ENCODE results near the gene SPRY1. TPM values are rescaled to one million over a fixed set of nuclear protein-coding genes. Genes with fewer than 3 reads are reported as not detected.

SPRY1 gene
- total and polyA plus RNA-seq, 4 donors: 11.1 to 20.3 (median 12.4) TPM

GRCh38 chr4:123401271-123402120, 4.9 kb downstream of the SPRY1 start:
- H3K9me3 ChIP-seq (ENCODE audit: control insufficient read depth in 4 of 4, low read length in 3 of 4): no peaks in the 10 kb centered on the region
- WGBS: 85% methylated on average over 9 of the region's 9 CpGs
- H3K36me3 ChIP-seq (ENCODE audit: control insufficient read depth in 4 of 4, insufficient read depth in 3 of 4, low read depth in 1 of 4, low read length in 3 of 4): peaks cover 0 to 10% (median under 1%) of the 10 kb centered on the region in 4 donors
- H3K4me1 ChIP-seq (ENCODE audit: control insufficient read depth in 4 of 4, insufficient read depth in 4 of 4, low read length in 3 of 4): peaks cover 0 to 16% (median 3%) of the 10 kb centered on the region in 4 donors
- H3K27me3 ChIP-seq (ENCODE audit: control insufficient read depth in 4 of 4, insufficient read depth in 4 of 4, low read length in 3 of 4): no peaks in the 10 kb centered on the region
- H3K4me3 ChIP-seq (ENCODE audit: low read depth in 1 of 3, low read length in 3 of 3): peak overlapping the region in 1 of 3 donors; percentile 14
- no peak for DNase-seq (ENCODE audit: low spot score)
- peak overlapping the region in 1 of 2 donors; percentile 23 for H3K27ac ChIP-seq (ENCODE audit: low read depth in 1 of 2, low read length in 2 of 2)
- no peak overlapping the region for H3K9ac ChIP-seq (ENCODE audit: low read depth in 1 of 2, low read length in 2 of 2)
- TF ChIP-seq GABPA (IDR thresholded peaks at IDR 0.05 in 1 of 2, conservative IDR thresholded peaks at IDR 0.05 in 1 of 2) (no peak), HNF4G (IDR thresholded peaks at IDR 0.05) (no peak)

- no peak for DNase-seq (ENCODE audit: low spot score)
- Histone ChIP-seq H3K9ac (ENCODE audit: low read depth in 1 of 2, low read length in 2 of 2) (no peak overlapping the region), H3K9me3 (ENCODE audit: control insufficient read depth in 4 of 4, low read length in 3 of 4) (no peaks in the 10 kb centered on the region), H3K27ac (ENCODE audit: low read depth in 1 of 2, low read length in 2 of 2) (no peak overlapping the region), H3K27me3 (ENCODE audit: control insufficient read depth in 4 of 4, insufficient read depth in 4 of 4, low read length in 3 of 4) (no peaks in the 10 kb centered on the region), H3K4me3 (ENCODE audit: low read depth in 1 of 3, low read length in 3 of 3) (no peak overlapping the region), H3K36me3 (ENCODE audit: control insufficient read depth in 4 of 4, insufficient read depth in 3 of 4, low read depth in 1 of 4, low read length in 3 of 4) (peaks cover 0 to 10% (median under 1%) of the 10 kb centered on the region in 4 donors), H3K4me1 (ENCODE audit: control insufficient read depth in 4 of 4, insufficient read depth in 4 of 4, low read length in 3 of 4) (peaks cover 0 to 15% (median 5%) of the 10 kb centered on the region in 4 donors)
- TF ChIP-seq JUND (IDR thresholded peaks at IDR 0.05): no peak
- TF ChIP-seq ATF3 (IDR thresholded peaks at IDR 0.05): no peak
- TF ChIP-seq RXRA (IDR thresholded peaks at IDR 0.05): no peak
- no peak for TF ChIP-seq FOXA1 (IDR thresholded peaks at IDR 0.05)
- TF ChIP-seq REST (IDR thresholded peaks at IDR 0.05): no peak
- TF ChIP-seq FOXA2 (IDR thresholded peaks at IDR 0.05): no peak
- TF ChIP-seq RAD21 (IDR thresholded peaks at IDR 0.05): no peak
- TF ChIP-seq YY1 (IDR thresholded peaks at IDR 0.05): no peak
- TF ChIP-seq MAX (IDR thresholded peaks at IDR 0.05): no peak
- 89% methylated on average over 3 of the region's 3 CpGs for WGBS
These were observed 5.5 kb downstream of the SPRY1 start for GRCh38 chr4:123402121-123402465.

DNA sequence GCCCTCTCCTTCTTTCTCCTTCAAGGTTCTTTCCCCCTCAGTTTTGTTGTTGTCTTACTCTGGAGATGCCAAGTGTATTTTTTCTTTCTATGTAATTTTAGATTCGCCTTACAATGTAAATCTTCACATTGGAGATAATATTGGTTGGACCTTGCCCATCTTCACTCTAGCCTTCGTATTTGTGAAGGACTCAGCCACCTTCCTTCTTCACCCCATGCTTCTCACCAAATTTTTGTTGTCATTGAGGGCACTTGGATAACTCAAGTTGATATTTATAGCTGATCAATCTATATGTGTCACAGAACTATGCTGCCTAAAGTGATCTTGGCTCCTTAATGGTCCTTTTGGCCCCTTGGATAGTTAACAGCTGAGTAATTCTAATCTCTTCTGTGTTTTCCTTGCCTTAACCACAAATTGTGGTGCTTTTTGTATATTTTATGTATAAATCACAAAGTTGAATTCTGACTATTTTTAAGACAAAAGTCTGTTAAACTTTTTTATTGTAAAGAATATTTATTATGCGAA, 6.5 kb downstream of the SPRY1 start:
- no peak overlapping the region for H3K4me3 ChIP-seq (ENCODE audit: low read depth in 1 of 3, low read length in 3 of 3)
- no peaks in the 10 kb centered on the region for H3K27me3 ChIP-seq (ENCODE audit: control insufficient read depth in 4 of 4, insufficient read depth in 4 of 4, low read length in 3 of 4)
- H3K27ac ChIP-seq (ENCODE audit: low read depth in 1 of 2, low read length in 2 of 2): no peak overlapping the region
- DNase-seq (ENCODE audit: low spot score): no peak
- H3K36me3 ChIP-seq (ENCODE audit: control insufficient read depth in 4 of 4, insufficient read depth in 3 of 4, low read depth in 1 of 4, low read length in 3 of 4): peaks cover 0 to 10% (median under 1%) of the 10 kb centered on the region in 4 donors
- 91% methylated on average over 3 of the region's 3 CpGs for WGBS
- TF ChIP-seq NR2F2 (IDR thresholded peaks at IDR 0.05) (no peak), GABPA (IDR thresholded peaks at IDR 0.05 in 1 of 2, conservative IDR thresholded peaks at IDR 0.05 in 1 of 2) (no peak), RXRA (IDR thresholded peaks at IDR 0.05) (no peak), ATF3 (IDR thresholded peaks at IDR 0.05) (no peak), FOXA1 (IDR thresholded peaks at IDR 0.05) (no peak), HNF4G (IDR thresholded peaks at IDR 0.05) (no peak), FOXA2 (IDR thresholded peaks at IDR 0.05) (no peak)
- TF ChIP-seq, protein P1, sequence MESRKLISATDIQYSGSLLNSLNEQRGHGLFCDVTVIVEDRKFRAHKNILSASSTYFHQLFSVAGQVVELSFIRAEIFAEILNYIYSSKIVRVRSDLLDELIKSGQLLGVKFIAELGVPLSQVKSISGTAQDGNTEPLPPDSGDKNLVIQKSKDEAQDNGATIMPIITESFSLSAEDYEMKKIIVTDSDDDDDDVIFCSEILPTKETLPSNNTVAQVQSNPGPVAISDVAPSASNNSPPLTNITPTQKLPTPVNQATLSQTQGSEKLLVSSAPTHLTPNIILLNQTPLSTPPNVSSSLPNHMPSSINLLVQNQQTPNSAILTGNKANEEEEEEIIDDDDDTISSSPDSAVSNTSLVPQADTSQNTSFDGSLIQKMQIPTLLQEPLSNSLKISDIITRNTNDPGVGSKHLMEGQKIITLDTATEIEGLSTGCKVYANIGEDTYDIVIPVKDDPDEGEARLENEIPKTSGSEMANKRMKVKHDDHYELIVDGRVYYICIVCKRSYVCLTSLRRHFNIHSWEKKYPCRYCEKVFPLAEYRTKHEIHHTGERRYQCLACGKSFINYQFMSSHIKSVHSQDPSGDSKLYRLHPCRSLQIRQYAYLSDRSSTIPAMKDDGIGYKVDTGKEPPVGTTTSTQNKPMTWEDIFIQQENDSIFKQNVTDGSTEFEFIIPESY (IDR thresholded peaks at IDR 0.05): no peak
- no peaks in the 10 kb centered on the region for H3K9me3 ChIP-seq (ENCODE audit: control insufficient read depth in 4 of 4, low read length in 3 of 4)
- H3K9ac ChIP-seq (ENCODE audit: low read depth in 1 of 2, low read length in 2 of 2): no peak overlapping the region
- peaks cover 0 to 12% (median 5%) of the 10 kb centered on the region in 4 donors for H3K4me1 ChIP-seq (ENCODE audit: control insufficient read depth in 4 of 4, insufficient read depth in 4 of 4, low read length in 3 of 4)

Measured in liver (tissue), 9 donors.